ENCODE measurements around the gene DDX4.
"Not testable (repeated sequence)": the region's sequence is repeated elsewhere in the genome, so short reads cannot be mapped to it uniquely, and the experiment has no call there.

The DDX4 gene

DNA sequence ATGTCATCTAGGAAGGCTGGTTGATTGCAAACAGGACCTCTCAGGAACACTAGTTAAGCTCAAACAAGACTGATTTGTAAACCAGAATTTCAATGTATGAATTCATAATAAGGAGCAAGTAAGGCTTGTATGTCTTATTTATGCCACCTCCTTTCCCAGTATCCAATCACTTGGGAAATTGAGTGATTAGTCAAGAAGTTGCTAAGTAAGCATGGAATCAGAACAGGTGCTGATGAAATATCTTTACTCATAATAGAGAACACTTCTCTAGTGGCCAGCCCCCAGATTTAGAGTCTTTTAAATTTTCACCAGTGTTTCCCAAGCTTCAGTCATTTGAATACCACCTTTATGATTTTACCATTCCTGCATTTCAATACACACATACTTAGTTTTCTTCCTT lies 5.3 kb upstream of the DDX4 start:
- Histone ChIP-seq H3K9ac (ENCODE audit: low read depth, low read length) (no peak overlapping the region), H3K4me1 (ENCODE audit: insufficient read depth, low read length) (no peaks in the 10 kb centered on the region), H3K27ac (ENCODE audit: low read length) (no peak overlapping the region), H3K4me3 (ENCODE audit: low read length) (no peak overlapping the region), H3K27me3 (ENCODE audit: insufficient read depth, low read length) (no peaks in the 10 kb centered on the region), H3K9me3 (ENCODE audit: insufficient read depth, low read depth, low read length) (no peaks in the 10 kb centered on the region), H3K36me3 (ENCODE audit: insufficient read depth, low read depth, low read length) (no peaks in the 10 kb centered on the region)

DNA sequence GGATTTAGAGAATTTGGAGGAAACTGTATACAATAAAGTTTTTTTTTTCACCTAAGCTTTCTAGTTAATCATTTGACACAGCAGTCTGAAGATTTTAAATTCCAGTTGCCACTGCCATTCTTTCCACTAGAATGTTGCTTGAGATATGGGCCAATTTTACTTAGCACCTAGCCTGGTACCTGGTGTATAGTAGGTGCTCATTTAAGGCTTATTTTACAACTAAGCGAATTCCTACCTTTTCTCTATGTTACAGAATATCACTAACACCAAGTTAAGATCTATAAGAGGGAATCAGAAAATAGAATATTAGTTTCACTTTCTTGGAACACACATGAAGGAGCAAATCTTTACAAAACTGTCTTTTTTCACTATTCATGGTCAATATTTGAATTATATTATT lies 3.2 kb upstream of the DDX4 start:
- no peaks in the 10 kb centered on the region for H3K9me3 ChIP-seq (ENCODE audit: insufficient read depth, low read depth, low read length)
- H3K4me3 ChIP-seq (ENCODE audit: low read length): no peak overlapping the region
- no peak overlapping the region for H3K27ac ChIP-seq (ENCODE audit: low read length)
- H3K4me1 ChIP-seq (ENCODE audit: insufficient read depth, low read length): no peaks in the 10 kb centered on the region
- H3K9ac ChIP-seq (ENCODE audit: low read depth, low read length): no peak overlapping the region
- no peaks in the 10 kb centered on the region for H3K27me3 ChIP-seq (ENCODE audit: insufficient read depth, low read length)
- no peaks in the 10 kb centered on the region for H3K36me3 ChIP-seq (ENCODE audit: insufficient read depth, low read depth, low read length)

DNA sequence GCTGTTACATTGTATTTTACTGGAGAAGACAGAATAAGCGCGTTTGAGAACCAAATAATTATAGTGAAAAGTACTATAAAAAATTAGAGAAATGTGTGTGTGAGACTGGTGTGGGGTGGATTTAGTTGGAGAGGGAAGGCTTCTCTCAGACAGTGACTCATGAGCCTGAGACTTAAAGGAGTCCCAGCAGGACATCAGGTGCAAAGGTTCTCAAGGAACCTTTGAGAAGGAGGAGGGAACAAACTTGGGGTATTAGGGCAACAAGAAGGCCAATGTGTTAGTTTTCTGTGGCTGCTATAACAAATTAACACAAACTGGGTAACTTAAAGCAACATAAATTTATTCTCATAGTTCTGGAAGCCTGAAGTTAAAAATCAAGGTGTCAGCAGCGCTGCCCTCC lies 4.9 kb downstream of the DDX4 start:
- H3K36me3 ChIP-seq (ENCODE audit: insufficient read depth, low read depth, low read length): no peaks in the 10 kb centered on the region
- no peak overlapping the region for H3K4me3 ChIP-seq (ENCODE audit: low read length)
- H3K9ac ChIP-seq (ENCODE audit: low read depth, low read length): no peak overlapping the region; the same call in 1 of the 2 replicates
- no peaks in the 10 kb centered on the region for H3K4me1 ChIP-seq (ENCODE audit: insufficient read depth, low read length)
- no peaks in the 10 kb centered on the region for H3K27me3 ChIP-seq (ENCODE audit: insufficient read depth, low read length)
- no peak overlapping the region for H3K27ac ChIP-seq (ENCODE audit: low read length)
- H3K9me3 ChIP-seq (ENCODE audit: insufficient read depth, low read depth, low read length): no peaks in the 10 kb centered on the region

DNA sequence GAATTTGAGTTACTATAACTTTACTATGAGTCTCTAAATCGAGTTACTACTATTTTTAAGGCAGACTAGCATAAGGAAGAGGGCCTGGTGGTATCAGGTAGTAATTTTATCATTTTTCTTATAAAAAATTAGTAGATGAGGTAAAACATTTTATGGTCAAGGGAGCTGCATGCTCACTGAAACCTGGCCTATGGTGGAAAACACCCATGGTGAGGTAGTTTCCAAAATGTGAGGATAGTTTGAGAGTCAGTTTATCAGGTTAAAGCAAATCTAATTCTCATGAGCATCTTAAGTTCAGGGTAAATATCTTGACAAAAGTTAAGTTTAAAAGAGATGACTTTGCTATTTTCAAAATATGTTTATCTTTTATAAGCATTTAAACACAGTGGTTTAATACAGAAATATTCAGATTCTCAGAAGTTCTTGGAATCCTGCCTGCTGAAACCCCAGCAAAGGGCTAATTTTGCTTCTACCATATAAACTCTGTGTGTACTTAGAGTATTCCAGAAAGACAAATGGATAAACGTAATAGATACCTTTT lies 10.0 kb downstream of the DDX4 start:
- no peak overlapping the region for H3K9ac ChIP-seq (ENCODE audit: low read depth, low read length)
- H3K4me1 ChIP-seq (ENCODE audit: insufficient read depth, low read length): no peaks in the 10 kb centered on the region
- no peaks in the 10 kb centered on the region for H3K27me3 ChIP-seq (ENCODE audit: insufficient read depth, low read length)
- no peaks in the 10 kb centered on the region for H3K9me3 ChIP-seq (ENCODE audit: insufficient read depth, low read depth, low read length)
- H3K36me3 ChIP-seq (ENCODE audit: insufficient read depth, low read depth, low read length): no peaks in the 10 kb centered on the region
- no peak overlapping the region for H3K4me3 ChIP-seq (ENCODE audit: low read length)
- H3K27ac ChIP-seq (ENCODE audit: low read length): no peak overlapping the region

DNA sequence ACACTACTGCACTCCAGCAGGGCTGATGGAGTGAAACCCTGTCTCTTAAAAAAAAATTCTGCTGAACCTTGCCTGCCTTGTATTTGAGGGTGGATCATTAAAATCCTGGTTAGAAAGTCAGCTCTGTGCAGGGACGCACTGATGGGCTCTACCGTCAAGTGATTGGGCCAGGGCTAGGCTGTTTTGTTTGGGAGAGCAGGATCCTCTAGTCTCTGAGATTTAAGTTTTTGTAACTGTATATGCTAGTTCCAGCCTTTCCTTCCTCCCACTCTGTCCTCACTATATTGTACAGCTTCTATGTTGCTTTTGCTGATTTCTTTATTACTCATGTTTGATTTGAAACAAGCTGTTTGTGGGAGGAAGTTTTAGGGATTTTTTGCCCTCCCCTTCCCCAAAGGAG lies 11.5 kb downstream of the DDX4 start:
- Histone ChIP-seq H3K9ac (ENCODE audit: low read depth, low read length) (no peak overlapping the region), H3K4me1 (ENCODE audit: insufficient read depth, low read length) (no peaks in the 10 kb centered on the region), H3K36me3 (ENCODE audit: insufficient read depth, low read depth, low read length) (no peaks in the 10 kb centered on the region), H3K27ac (ENCODE audit: low read length) (no peak overlapping the region), H3K4me3 (ENCODE audit: low read length) (no peak overlapping the region), H3K9me3 (ENCODE audit: insufficient read depth, low read depth, low read length) (no peaks in the 10 kb centered on the region), H3K27me3 (ENCODE audit: insufficient read depth, low read length) (no peaks in the 10 kb centered on the region)

DNA sequence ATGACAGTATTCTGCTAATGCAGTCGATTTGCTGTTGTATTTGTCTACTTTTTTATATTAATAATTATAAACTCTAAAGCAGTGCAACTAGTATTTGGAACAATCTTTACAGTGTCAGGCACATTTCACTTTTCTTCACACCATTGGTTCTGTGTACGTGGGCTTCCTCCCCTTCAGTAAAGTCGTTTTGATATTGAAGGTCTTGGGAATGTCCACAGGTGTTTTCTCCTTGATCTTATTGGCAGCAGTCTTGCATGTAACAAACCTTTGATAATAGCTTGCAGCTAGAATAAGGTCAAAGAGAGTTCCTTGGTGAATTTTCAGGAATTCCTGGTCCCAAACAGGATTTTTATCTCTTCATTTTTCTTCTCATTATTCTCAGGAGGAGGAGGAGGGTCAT lies 12.2 kb downstream of the DDX4 start:
- no peak overlapping the region for H3K4me3 ChIP-seq (ENCODE audit: low read length)

DNA sequence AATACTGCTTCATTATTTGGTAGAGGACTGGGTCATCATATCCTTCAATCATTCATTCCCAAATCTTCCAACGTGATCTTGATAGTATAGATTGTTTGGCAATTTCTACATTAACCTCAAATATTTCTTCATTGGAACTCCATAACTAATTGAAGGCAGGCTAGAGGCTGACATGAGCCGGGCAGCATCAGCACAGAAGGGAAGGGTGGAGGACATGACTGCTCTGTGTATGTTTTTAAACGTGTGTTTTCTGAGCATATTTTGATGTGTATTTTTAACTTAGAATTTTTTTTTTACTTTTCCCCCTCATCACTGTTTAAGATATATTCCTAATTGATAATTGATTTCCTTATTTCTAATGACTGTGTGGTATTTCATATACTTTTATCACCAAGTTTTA lies 12.6 kb downstream of the DDX4 start:
- H3K9me3 ChIP-seq (ENCODE audit: insufficient read depth, low read depth, low read length): no peaks in the 10 kb centered on the region
- no peak overlapping the region for H3K27ac ChIP-seq (ENCODE audit: low read length)
- H3K9ac ChIP-seq (ENCODE audit: low read depth, low read length): no peak overlapping the region
- H3K27me3 ChIP-seq (ENCODE audit: insufficient read depth, low read length): no peaks in the 10 kb centered on the region
- no peaks in the 10 kb centered on the region for H3K4me1 ChIP-seq (ENCODE audit: insufficient read depth, low read length)
- no peak overlapping the region for H3K4me3 ChIP-seq (ENCODE audit: low read length)
- H3K36me3 ChIP-seq (ENCODE audit: insufficient read depth, low read depth, low read length): no peaks in the 10 kb centered on the region

More for the DNA sequence above, 12.2 kb downstream of the DDX4 start:
- Histone ChIP-seq H3K9me3 (ENCODE audit: insufficient read depth, low read depth, low read length) (no peaks in the 10 kb centered on the region), H3K27me3 (ENCODE audit: insufficient read depth, low read length) (no peaks in the 10 kb centered on the region), H3K27ac (ENCODE audit: low read length) (no peak overlapping the region), H3K36me3 (ENCODE audit: insufficient read depth, low read depth, low read length) (no peaks in the 10 kb centered on the region), H3K9ac (ENCODE audit: low read depth, low read length) (no peak overlapping the region), H3K4me1 (ENCODE audit: insufficient read depth, low read length) (no peaks in the 10 kb centered on the region)

DNA sequence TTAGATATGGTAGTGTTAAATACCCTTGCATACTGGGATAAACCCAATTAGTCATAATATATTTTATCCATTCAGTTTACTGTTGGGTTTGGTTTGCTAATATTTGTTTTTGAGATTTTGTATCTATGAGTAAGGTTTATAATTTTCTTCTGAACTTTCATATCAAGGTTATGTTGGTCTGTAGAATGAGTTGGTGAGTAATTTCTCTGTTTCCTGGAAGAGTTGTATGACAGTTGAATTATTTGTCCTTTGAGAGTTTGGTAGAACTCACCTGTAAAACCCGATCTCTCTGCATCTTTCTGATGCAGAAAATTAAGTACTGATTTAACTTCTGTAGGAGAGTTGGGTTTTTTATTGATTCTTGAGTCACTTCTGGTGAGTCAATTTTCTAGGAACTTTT lies 20.4 kb downstream of the DDX4 start:
- Histone ChIP-seq H3K36me3 (ENCODE audit: insufficient read depth, low read depth, low read length) (no peaks in the 10 kb centered on the region), H3K9ac (ENCODE audit: low read depth, low read length) (no peak overlapping the region), H3K27me3 (ENCODE audit: insufficient read depth, low read length) (no peaks in the 10 kb centered on the region), H3K9me3 (ENCODE audit: insufficient read depth, low read depth, low read length) (no peaks in the 10 kb centered on the region), H3K4me3 (ENCODE audit: low read length) (no peak overlapping the region), H3K4me1 (ENCODE audit: insufficient read depth, low read length) (no peaks in the 10 kb centered on the region), H3K27ac (ENCODE audit: low read length) (no peak overlapping the region)

DNA sequence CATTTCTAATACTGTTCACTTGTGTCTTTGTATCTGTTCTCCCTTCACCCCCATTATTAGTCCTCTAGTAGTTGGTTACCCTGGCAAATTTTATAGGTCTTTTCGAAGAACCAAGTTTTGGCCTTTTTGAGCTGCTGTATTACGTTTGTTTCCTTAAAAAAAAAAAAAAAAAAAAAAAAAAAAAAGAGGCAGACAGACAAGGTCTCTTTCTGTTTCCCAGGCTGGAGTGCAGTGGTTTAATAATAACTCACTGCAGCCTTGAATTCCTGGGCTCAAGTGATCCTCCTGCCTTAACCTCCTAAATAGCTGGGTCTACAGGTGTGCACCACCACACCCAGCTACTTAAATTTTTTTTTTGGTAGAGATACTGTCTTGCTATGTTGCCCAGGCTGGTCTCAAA lies 20.9 kb downstream of the DDX4 start:
- Histone ChIP-seq H3K36me3 (ENCODE audit: insufficient read depth, low read depth, low read length) (no peaks in the 10 kb centered on the region), H3K4me1 (ENCODE audit: insufficient read depth, low read length) (no peaks in the 10 kb centered on the region), H3K9me3 (ENCODE audit: insufficient read depth, low read depth, low read length) (no peaks in the 10 kb centered on the region), H3K4me3 (ENCODE audit: low read length) (no peak overlapping the region), H3K9ac (ENCODE audit: low read depth, low read length) (no peak overlapping the region), H3K27ac (ENCODE audit: low read length) (no peak overlapping the region), H3K27me3 (ENCODE audit: insufficient read depth, low read length) (no peaks in the 10 kb centered on the region)

DNA sequence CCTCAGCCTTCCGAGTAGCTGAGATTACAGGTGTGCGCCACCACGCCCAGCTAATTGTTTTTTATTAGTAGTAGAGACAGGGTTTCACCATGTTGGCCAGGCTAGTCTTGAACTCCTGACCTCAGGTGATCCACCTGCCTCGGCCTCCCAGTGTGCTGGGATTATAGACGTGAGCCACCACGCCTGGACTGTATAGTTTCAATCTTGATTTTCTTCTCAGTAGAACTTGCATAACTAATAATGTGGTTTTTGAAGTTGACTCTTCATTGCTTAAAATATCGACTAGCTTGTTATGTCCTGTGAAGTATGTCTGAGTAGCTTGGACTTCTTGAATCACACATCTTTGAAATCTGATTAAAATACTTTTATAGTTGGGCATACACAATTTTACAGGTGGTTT lies 23.9 kb downstream of the DDX4 start:
- H3K27me3 ChIP-seq (ENCODE audit: insufficient read depth, low read length); H3K4me1 ChIP-seq (ENCODE audit: insufficient read depth, low read length); H3K9ac ChIP-seq (ENCODE audit: low read depth, low read length); H3K36me3 ChIP-seq (ENCODE audit: insufficient read depth, low read depth, low read length); H3K9me3 ChIP-seq (ENCODE audit: insufficient read depth, low read depth, low read length); H3K27ac ChIP-seq (ENCODE audit: low read length); H3K4me3 ChIP-seq (ENCODE audit: low read length): not testable (repeated sequence)

DNA sequence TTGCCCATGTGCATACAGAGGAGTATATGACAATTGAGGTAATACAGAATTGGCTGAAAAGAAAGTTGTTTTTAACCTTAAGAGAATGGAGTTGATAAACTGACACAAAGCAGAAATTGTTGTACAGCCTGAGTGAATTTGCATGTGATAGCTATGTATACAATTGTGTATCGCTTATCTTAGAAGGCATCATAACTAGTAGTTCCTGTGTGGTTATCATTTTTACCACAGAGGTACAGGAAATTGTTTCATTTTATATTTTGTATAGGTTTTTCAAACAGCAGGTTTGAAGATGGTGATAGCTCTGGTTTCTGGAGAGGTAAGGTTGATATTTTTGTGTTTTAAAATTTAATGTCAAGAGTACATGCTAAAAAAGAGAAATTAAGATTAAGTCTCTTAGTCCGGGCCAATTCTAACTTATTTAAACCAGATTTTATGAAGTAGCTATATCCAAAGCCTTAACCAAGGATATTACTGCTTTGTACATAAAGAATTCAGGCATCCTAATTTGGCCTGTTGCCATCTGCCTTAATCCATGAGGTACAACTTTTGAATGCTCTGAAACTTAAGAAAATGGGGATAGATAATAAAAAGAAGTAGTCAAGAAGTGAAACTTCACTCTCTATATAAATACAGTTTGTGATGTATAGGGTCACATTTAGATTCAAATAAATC lies 26.0 kb downstream of the DDX4 start:
- H3K9me3 ChIP-seq (ENCODE audit: insufficient read depth, low read depth, low read length): no peaks in the 10 kb centered on the region
- H3K9ac ChIP-seq (ENCODE audit: low read depth, low read length): no peak overlapping the region
- no peak overlapping the region for H3K4me3 ChIP-seq (ENCODE audit: low read length)
- no peaks in the 10 kb centered on the region for H3K27me3 ChIP-seq (ENCODE audit: insufficient read depth, low read length)
- no peaks in the 10 kb centered on the region for H3K36me3 ChIP-seq (ENCODE audit: insufficient read depth, low read depth, low read length)
- H3K27ac ChIP-seq (ENCODE audit: low read length): no peak overlapping the region
- no peaks in the 10 kb centered on the region for H3K4me1 ChIP-seq (ENCODE audit: insufficient read depth, low read length)

DNA sequence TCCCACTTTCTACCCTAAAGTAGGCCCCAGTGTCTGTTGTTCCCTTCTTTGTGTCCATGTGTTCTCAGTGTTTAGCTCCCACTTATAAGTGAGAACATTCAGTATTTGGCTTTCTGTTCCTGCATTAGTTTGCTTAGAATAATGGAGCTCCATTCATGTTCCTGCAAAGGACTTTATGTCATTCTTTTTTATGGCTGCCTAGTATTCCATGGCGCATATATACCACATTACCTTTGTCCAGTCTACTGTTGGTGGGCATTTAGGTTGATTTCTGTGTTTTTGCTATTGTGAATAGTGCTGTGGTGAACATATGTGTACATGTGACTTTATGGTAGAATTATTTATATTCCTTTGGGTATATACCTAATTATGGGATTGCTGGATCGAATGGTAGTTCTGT lies 30.4 kb downstream of the DDX4 start:
- H3K27me3 ChIP-seq (ENCODE audit: insufficient read depth, low read length): no peaks in the 10 kb centered on the region
- H3K4me1 ChIP-seq (ENCODE audit: insufficient read depth, low read length): peaks cover 8% of the 10 kb centered on the region; the same call in 1 of the 2 replicates
- no peak overlapping the region for H3K4me3 ChIP-seq (ENCODE audit: low read length)
- no peak overlapping the region for H3K27ac ChIP-seq (ENCODE audit: low read length)
- no peaks in the 10 kb centered on the region for H3K36me3 ChIP-seq (ENCODE audit: insufficient read depth, low read depth, low read length)
- no peaks in the 10 kb centered on the region for H3K9me3 ChIP-seq (ENCODE audit: insufficient read depth, low read depth, low read length)
- no peak overlapping the region for H3K9ac ChIP-seq (ENCODE audit: low read depth, low read length)

Measured in iPS-20b (cell line).